ENCODE data around the gene RIC8B.

RIC8B gene

GRCh38 chr12:106914796-106915634, 140.5 kb downstream of the RIC8B start:
- Histone ChIP-seq H3K27me3 (ENCODE audit: insufficient read depth, low read length) (no peaks in the 10 kb centered on the region), H3K4me2 (ENCODE audit: low read length) (no peak overlapping the region), H2AFZ (ENCODE audit: low read length) (no peak overlapping the region), H3K79me2 (ENCODE audit: insufficient read depth, low read length) (no peaks in the 10 kb centered on the region), H3K4me3 (ENCODE audit: low read depth, low read length, poor library complexity, severe bottlenecking) (no peak overlapping the region), H3K27ac (ENCODE audit: low read depth, low read length, poor library complexity, severe bottlenecking) (no peak overlapping the region), H3K9me3 (ENCODE audit: low read length) (no peaks in the 10 kb centered on the region), H3K36me3 (ENCODE audit: insufficient read depth, low read length) (no peaks in the 10 kb centered on the region), H3K4me1 (ENCODE audit: insufficient read depth, low read length, severe bottlenecking) (peaks cover 4% of the 10 kb centered on the region), H3F3A (ENCODE audit: insufficient read depth, low read length) (no peaks in the 10 kb centered on the region), H3K9me2 (ENCODE audit: low read depth, low read length) (no peaks in the 10 kb centered on the region), H4K20me1 (ENCODE audit: insufficient read depth, low read length) (no peaks in the 10 kb centered on the region), H3K9ac (ENCODE audit: low read length) (no peak overlapping the region)
- TF ChIP-seq EZH2 (IDR thresholded peaks at IDR 0.05; ENCODE audit: borderline replicate concordance, low read length): no peak
- no peak for TF ChIP-seq CTCF (IDR thresholded peaks at IDR 0.05; ENCODE audit: low read length)

GRCh38 chr12:106915635-106916026, 141.1 kb downstream of the RIC8B start:
- no peak overlapping the region for H2AFZ ChIP-seq (ENCODE audit: low read length)

GRCh38 chr12:106917503-106917902, 143.0 kb downstream of the RIC8B start:
- TF ChIP-seq CTCF (IDR thresholded peaks at IDR 0.05; ENCODE audit: low read length) (no peak), EZH2 (IDR thresholded peaks at IDR 0.05; ENCODE audit: borderline replicate concordance, low read length) (no peak)
- Histone ChIP-seq H2AFZ (ENCODE audit: low read length) (no peak overlapping the region), H3K4me3 (ENCODE audit: low read depth, low read length, poor library complexity, severe bottlenecking) (no peak overlapping the region), H3K36me3 (ENCODE audit: insufficient read depth, low read length) (no peaks in the 10 kb centered on the region), H3K27me3 (ENCODE audit: insufficient read depth, low read length) (no peaks in the 10 kb centered on the region), H4K20me1 (ENCODE audit: insufficient read depth, low read length) (no peaks in the 10 kb centered on the region), H3K9me3 (ENCODE audit: low read length) (no peaks in the 10 kb centered on the region), H3K27ac (ENCODE audit: low read depth, low read length, poor library complexity, severe bottlenecking) (no peak overlapping the region), H3K4me1 (ENCODE audit: insufficient read depth, low read length, severe bottlenecking) (no peaks in the 10 kb centered on the region), H3K4me2 (ENCODE audit: low read length) (no peak overlapping the region), H3F3A (ENCODE audit: insufficient read depth, low read length) (no peaks in the 10 kb centered on the region), H3K9ac (ENCODE audit: low read length) (no peak overlapping the region), H3K9me2 (ENCODE audit: low read depth, low read length) (no peaks in the 10 kb centered on the region), H3K79me2 (ENCODE audit: insufficient read depth, low read length) (no peaks in the 10 kb centered on the region)

More at GRCh38 chr12:106915635-106916026, 141.1 kb downstream of the RIC8B start:
- Histone ChIP-seq H3K79me2 (ENCODE audit: insufficient read depth, low read length) (no peaks in the 10 kb centered on the region), H3K4me3 (ENCODE audit: low read depth, low read length, poor library complexity, severe bottlenecking) (no peak overlapping the region), H3K27me3 (ENCODE audit: insufficient read depth, low read length) (no peaks in the 10 kb centered on the region), H3K9me3 (ENCODE audit: low read length) (no peaks in the 10 kb centered on the region), H3K4me2 (ENCODE audit: low read length) (no peak overlapping the region), H3K9ac (ENCODE audit: low read length) (no peak overlapping the region), H3K9me2 (ENCODE audit: low read depth, low read length) (no peaks in the 10 kb centered on the region), H3K4me1 (ENCODE audit: insufficient read depth, low read length, severe bottlenecking) (peaks cover under 1% of the 10 kb centered on the region), H4K20me1 (ENCODE audit: insufficient read depth, low read length) (no peaks in the 10 kb centered on the region), H3F3A (ENCODE audit: insufficient read depth, low read length) (no peaks in the 10 kb centered on the region), H3K27ac (ENCODE audit: low read depth, low read length, poor library complexity, severe bottlenecking) (no peak overlapping the region), H3K36me3 (ENCODE audit: insufficient read depth, low read length) (no peaks in the 10 kb centered on the region)
- TF ChIP-seq CTCF (IDR thresholded peaks at IDR 0.05; ENCODE audit: low read length) (no peak), EZH2 (IDR thresholded peaks at IDR 0.05; ENCODE audit: borderline replicate concordance, low read length) (no peak)
